ENCODE results near the gene ATG7.
A peak's percentile ranks its signal among the peaks of the same experiment; 100 is the strongest.

The ATG7 gene

GRCh38 chr3:11364181-11364580, 92.0 kb downstream of the ATG7 start:
- no peak overlapping the region for H2BK5ac ChIP-seq (ENCODE audit: low read length)
- peaks cover 9 to 21% of the 10 kb centered on the region in 2 donors for H3K4me1 ChIP-seq (ENCODE audit: control insufficient read depth in 2 of 2, insufficient read depth in 1 of 2, low read depth in 1 of 2, low read length in 2 of 2)
- H3K79me1 ChIP-seq (ENCODE audit: low read depth, low read length): no peaks in the 10 kb centered on the region
- no CpG with 5 or more reads among the region's 2 CpGs for WGBS, 2 donors (ENCODE audit: extremely low coverage in 2 of 2, insufficient read length in 2 of 2, insufficient replicate concordance in 1 of 2)
- H3K4me2 ChIP-seq (ENCODE audit: insufficient read depth, low read length, poor library complexity, severe bottlenecking): no peak overlapping the region
- H3K9me3 ChIP-seq (replicated peaks in 1 of 2; ENCODE audit: control insufficient read depth in 2 of 2, insufficient read depth in 1 of 2, low read depth in 1 of 2, low read length in 2 of 2): no peaks in the 10 kb centered on the region
- no peak overlapping the region for H3K4me3 ChIP-seq (ENCODE audit: low read length in 2 of 2)
- no peak overlapping the region for H2BK120ac ChIP-seq (ENCODE audit: low read depth, low read length)
- no peak overlapping the region for H3K4ac ChIP-seq (ENCODE audit: low read length)
- no peak overlapping the region for H2BK12ac ChIP-seq (ENCODE audit: low read length)
- no peak overlapping the region for H3K18ac ChIP-seq (ENCODE audit: low read length)
- H3K36me3 ChIP-seq (replicated peaks in 1 of 2; ENCODE audit: control insufficient read depth in 2 of 2, insufficient read depth in 2 of 2, low read length in 2 of 2): peaks cover 7 to 62% of the 10 kb centered on the region in 2 donors
- H2AK5ac ChIP-seq (ENCODE audit: low read depth, low read length): no peak overlapping the region
- DNase-seq (ENCODE audit: low spot score): no peak
- no peak overlapping the region for H3K27ac ChIP-seq (replicated peaks; ENCODE audit: low read length)
- H3K23ac ChIP-seq (ENCODE audit: low read depth, low read length, poor library complexity): no peak overlapping the region
- no peaks in the 10 kb centered on the region for H3K27me3 ChIP-seq (ENCODE audit: control insufficient read depth in 3 of 3, insufficient read depth in 3 of 3, low read depth in 1 of 3, low read length in 3 of 3)
- no peak overlapping the region for H3K9ac ChIP-seq (ENCODE audit: low read depth, low read length, poor library complexity)
- no peak overlapping the region for H4K91ac ChIP-seq (ENCODE audit: low read depth, low read length, poor library complexity)
- no peak overlapping the region for H4K8ac ChIP-seq (ENCODE audit: low read depth, low read length)
- no peak overlapping the region for H2AFZ ChIP-seq (ENCODE audit: low read length)
- H2BK15ac ChIP-seq (ENCODE audit: low read length): no peak overlapping the region
- H3K14ac ChIP-seq (ENCODE audit: low read length): no peak overlapping the region

GRCh38 chr3:11367143-11367693, 95.0 kb downstream of the ATG7 start:
- H3K27ac ChIP-seq (replicated peaks; ENCODE audit: low read length): peak overlapping the region; percentile 7
- no peak overlapping the region for H3K4me2 ChIP-seq (ENCODE audit: insufficient read depth, low read length, poor library complexity, severe bottlenecking)
- no peaks in the 10 kb centered on the region for H3K9me3 ChIP-seq (replicated peaks in 1 of 2; ENCODE audit: control insufficient read depth in 2 of 2, insufficient read depth in 1 of 2, low read depth in 1 of 2, low read length in 2 of 2)
- H3K23ac ChIP-seq (ENCODE audit: low read depth, low read length, poor library complexity): no peak overlapping the region
- H4K91ac ChIP-seq (ENCODE audit: low read depth, low read length, poor library complexity): no peak overlapping the region
- no peak overlapping the region for H2BK5ac ChIP-seq (ENCODE audit: low read length)
- H3K14ac ChIP-seq (ENCODE audit: low read length): no peak overlapping the region
- peaks cover 15 to 21% of the 10 kb centered on the region in 2 donors for H3K4me1 ChIP-seq (ENCODE audit: control insufficient read depth in 2 of 2, insufficient read depth in 1 of 2, low read depth in 1 of 2, low read length in 2 of 2)
- no peak overlapping the region for H2AK5ac ChIP-seq (ENCODE audit: low read depth, low read length)
- H2AFZ ChIP-seq (ENCODE audit: low read length): peak overlapping the region; percentile 80
- H3K27me3 ChIP-seq (ENCODE audit: control insufficient read depth in 3 of 3, insufficient read depth in 3 of 3, low read depth in 1 of 3, low read length in 3 of 3): no peaks in the 10 kb centered on the region
- H3K18ac ChIP-seq (ENCODE audit: low read length): no peak overlapping the region
- H3K36me3 ChIP-seq (replicated peaks in 1 of 2; ENCODE audit: control insufficient read depth in 2 of 2, insufficient read depth in 2 of 2, low read length in 2 of 2): peaks cover 4 to 34% of the 10 kb centered on the region in 2 donors
- no peak overlapping the region for H4K8ac ChIP-seq (ENCODE audit: low read depth, low read length)
- H3K4me3 ChIP-seq (ENCODE audit: low read length in 2 of 2): no peak overlapping the region
- H2BK120ac ChIP-seq (ENCODE audit: low read depth, low read length): no peak overlapping the region
- no CpG with 5 or more reads among the region's 2 CpGs for WGBS, 2 donors (ENCODE audit: extremely low coverage in 2 of 2, insufficient read length in 2 of 2, insufficient replicate concordance in 1 of 2)
- H2BK15ac ChIP-seq (ENCODE audit: low read length): no peak overlapping the region
- no peak for DNase-seq (ENCODE audit: low spot score)
- H3K9ac ChIP-seq (ENCODE audit: low read depth, low read length, poor library complexity): no peak overlapping the region
- no peaks in the 10 kb centered on the region for H3K79me1 ChIP-seq (ENCODE audit: low read depth, low read length)
- H2BK12ac ChIP-seq (ENCODE audit: low read length): no peak overlapping the region
- H3K4ac ChIP-seq (ENCODE audit: low read length): no peak overlapping the region

GRCh38 chr3:11370191-11370590, 98.0 kb downstream of the ATG7 start:
- H3K27ac ChIP-seq (replicated peaks; ENCODE audit: low read length): no peak overlapping the region
- no peak overlapping the region for H3K4ac ChIP-seq (ENCODE audit: low read length)
- H2AFZ ChIP-seq (ENCODE audit: low read length): no peak overlapping the region
- H4K91ac ChIP-seq (ENCODE audit: low read depth, low read length, poor library complexity): no peak overlapping the region
- H3K4me3 ChIP-seq (ENCODE audit: low read length in 2 of 2): no peak overlapping the region
- no peak overlapping the region for H3K4me2 ChIP-seq (ENCODE audit: insufficient read depth, low read length, poor library complexity, severe bottlenecking)
- peaks cover 0 to 7% of the 10 kb centered on the region in 2 donors for H3K9me3 ChIP-seq (replicated peaks in 1 of 2; ENCODE audit: control insufficient read depth in 2 of 2, insufficient read depth in 1 of 2, low read depth in 1 of 2, low read length in 2 of 2)
- H3K79me1 ChIP-seq (ENCODE audit: low read depth, low read length): no peaks in the 10 kb centered on the region
- H3K36me3 ChIP-seq (replicated peaks in 1 of 2; ENCODE audit: control insufficient read depth in 2 of 2, insufficient read depth in 2 of 2, low read length in 2 of 2): peaks cover 0 to 13% of the 10 kb centered on the region in 2 donors
- H4K8ac ChIP-seq (ENCODE audit: low read depth, low read length): no peak overlapping the region
- no peak overlapping the region for H2AK5ac ChIP-seq (ENCODE audit: low read depth, low read length)
- no peak overlapping the region for H3K9ac ChIP-seq (ENCODE audit: low read depth, low read length, poor library complexity)
- DNase-seq (ENCODE audit: low spot score): no peak
- H2BK120ac ChIP-seq (ENCODE audit: low read depth, low read length): no peak overlapping the region
- peaks cover 15 to 21% of the 10 kb centered on the region in 2 donors for H3K4me1 ChIP-seq (ENCODE audit: control insufficient read depth in 2 of 2, insufficient read depth in 1 of 2, low read depth in 1 of 2, low read length in 2 of 2)
- H2BK15ac ChIP-seq (ENCODE audit: low read length): no peak overlapping the region
- H3K23ac ChIP-seq (ENCODE audit: low read depth, low read length, poor library complexity): no peak overlapping the region
- no peak overlapping the region for H2BK12ac ChIP-seq (ENCODE audit: low read length)
- WGBS, 2 donors (ENCODE audit: extremely low coverage in 2 of 2, insufficient read length in 2 of 2, insufficient replicate concordance in 1 of 2): no CpG with 5 or more reads among the region's 3 CpGs
- no peak overlapping the region for H3K14ac ChIP-seq (ENCODE audit: low read length)
- no peaks in the 10 kb centered on the region for H3K27me3 ChIP-seq (ENCODE audit: control insufficient read depth in 3 of 3, insufficient read depth in 3 of 3, low read depth in 1 of 3, low read length in 3 of 3)
- H2BK5ac ChIP-seq (ENCODE audit: low read length): no peak overlapping the region
- no peak overlapping the region for H3K18ac ChIP-seq (ENCODE audit: low read length)

GRCh38 chr3:11370966-11371365, 98.8 kb downstream of the ATG7 start:
- peaks cover 0 to 9% of the 10 kb centered on the region in 2 donors for H3K36me3 ChIP-seq (replicated peaks in 1 of 2; ENCODE audit: control insufficient read depth in 2 of 2, insufficient read depth in 2 of 2, low read length in 2 of 2)
- peaks cover 13 to 15% of the 10 kb centered on the region in 2 donors for H3K4me1 ChIP-seq (ENCODE audit: control insufficient read depth in 2 of 2, insufficient read depth in 1 of 2, low read depth in 1 of 2, low read length in 2 of 2)
- no peak overlapping the region for H2BK12ac ChIP-seq (ENCODE audit: low read length)
- H3K9me3 ChIP-seq (replicated peaks in 1 of 2; ENCODE audit: control insufficient read depth in 2 of 2, insufficient read depth in 1 of 2, low read depth in 1 of 2, low read length in 2 of 2): peaks cover 0 to 7% of the 10 kb centered on the region in 2 donors
- WGBS, 2 donors (ENCODE audit: extremely low coverage in 2 of 2, insufficient read length in 2 of 2, insufficient replicate concordance in 1 of 2): no CpG with 5 or more reads among the region's 4 CpGs
- no peak overlapping the region for H3K14ac ChIP-seq (ENCODE audit: low read length)
- no peak overlapping the region for H3K4me2 ChIP-seq (ENCODE audit: insufficient read depth, low read length, poor library complexity, severe bottlenecking)
- H3K4ac ChIP-seq (ENCODE audit: low read length): no peak overlapping the region
- H3K27ac ChIP-seq (replicated peaks; ENCODE audit: low read length): no peak overlapping the region
- H2AFZ ChIP-seq (ENCODE audit: low read length): no peak overlapping the region
- DNase-seq (ENCODE audit: low spot score): no peak
- H3K4me3 ChIP-seq (ENCODE audit: low read length in 2 of 2): no peak overlapping the region
- H3K18ac ChIP-seq (ENCODE audit: low read length): peak overlapping the region; percentile 30
- H2BK120ac ChIP-seq (ENCODE audit: low read depth, low read length): no peak overlapping the region
- H3K9ac ChIP-seq (ENCODE audit: low read depth, low read length, poor library complexity): no peak overlapping the region
- H3K23ac ChIP-seq (ENCODE audit: low read depth, low read length, poor library complexity): no peak overlapping the region
- no peak overlapping the region for H4K91ac ChIP-seq (ENCODE audit: low read depth, low read length, poor library complexity)
- H3K27me3 ChIP-seq (ENCODE audit: control insufficient read depth in 3 of 3, insufficient read depth in 3 of 3, low read depth in 1 of 3, low read length in 3 of 3): no peaks in the 10 kb centered on the region
- H2BK5ac ChIP-seq (ENCODE audit: low read length): no peak overlapping the region
- H2BK15ac ChIP-seq (ENCODE audit: low read length): no peak overlapping the region
- H3K79me1 ChIP-seq (ENCODE audit: low read depth, low read length): no peaks in the 10 kb centered on the region
- no peak overlapping the region for H2AK5ac ChIP-seq (ENCODE audit: low read depth, low read length)
- no peak overlapping the region for H4K8ac ChIP-seq (ENCODE audit: low read depth, low read length)
